GM21381 (cell line): ENCODE results near the gene CYP4F2.
"Not testable (repeated sequence)": the region's sequence is repeated elsewhere in the genome, so short reads cannot be mapped to it uniquely, and the experiment has no call there.

Source experiments
- ATAC-seq: cut with Tn5 transposase; IDR thresholded peaks from one replicate; pipeline ENCODE4 v1.9.1; 2021; ENCODE audit warnings: mild to moderate bottlenecking, moderate library complexity; ENCODE audit not compliant: unreplicated experiment

The CYP4F2 gene

DNA sequence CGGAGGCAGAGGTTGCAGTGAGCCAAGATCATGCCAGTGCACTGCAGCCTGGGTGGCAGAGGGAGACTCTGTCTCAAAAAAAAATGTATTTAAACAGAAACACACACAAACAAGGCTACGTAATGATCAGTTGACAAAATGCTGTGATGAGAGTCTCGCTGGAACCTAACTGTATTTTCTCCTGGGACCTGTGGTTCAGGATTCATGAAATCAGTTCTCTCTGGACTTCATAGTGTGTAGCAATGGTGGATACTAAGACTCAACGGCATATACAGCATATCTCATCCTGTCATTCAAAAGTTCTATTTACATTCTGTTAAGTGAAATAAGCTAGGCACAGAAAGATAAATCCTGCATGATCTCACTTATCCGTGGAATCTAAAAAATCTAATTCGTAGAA is 37.4 kb downstream of the CYP4F2 start:
- no peak for ATAC-seq

DNA sequence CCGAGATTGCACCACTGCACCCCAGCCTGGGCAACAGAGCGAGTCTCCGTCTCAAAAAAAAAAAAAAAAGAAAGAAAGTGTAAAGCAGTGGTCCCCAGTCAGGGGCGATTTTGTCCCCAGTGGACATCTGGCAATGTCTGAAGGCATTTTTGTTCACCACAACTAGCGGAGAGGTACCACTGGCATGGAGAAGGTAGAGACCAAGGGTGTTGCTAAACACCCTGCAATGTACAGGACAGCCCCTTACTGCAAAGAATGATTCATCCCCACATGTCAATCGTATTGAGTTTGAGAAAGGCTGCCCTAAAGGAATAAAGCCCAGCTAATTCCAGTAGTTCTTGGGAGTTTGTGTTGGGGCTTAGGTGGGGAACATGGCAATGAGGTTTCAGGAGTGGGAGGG is 38.7 kb downstream of the CYP4F2 start:
- ATAC-seq, result no peak

DNA sequence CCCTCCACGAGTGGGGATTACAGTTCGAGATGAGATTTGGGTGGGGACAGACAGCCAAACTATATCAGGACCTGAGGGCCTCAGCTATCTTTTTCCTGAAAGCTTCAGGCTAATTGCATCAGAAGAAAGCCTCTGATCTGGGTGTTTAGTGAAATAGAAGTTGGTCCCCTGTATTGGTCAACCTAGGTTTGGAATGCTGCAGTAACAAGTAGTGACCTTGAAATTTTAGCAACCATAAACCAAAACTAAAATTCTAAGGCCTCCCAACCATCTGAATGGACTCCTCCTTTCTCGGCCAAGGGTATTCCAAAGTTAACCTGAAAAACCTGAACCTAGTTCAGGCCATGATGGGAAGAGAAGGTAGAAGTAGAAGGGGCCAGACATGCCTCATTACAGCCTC is 47.5 kb downstream of the CYP4F2 start:
- ATAC-seq, result no peak

DNA sequence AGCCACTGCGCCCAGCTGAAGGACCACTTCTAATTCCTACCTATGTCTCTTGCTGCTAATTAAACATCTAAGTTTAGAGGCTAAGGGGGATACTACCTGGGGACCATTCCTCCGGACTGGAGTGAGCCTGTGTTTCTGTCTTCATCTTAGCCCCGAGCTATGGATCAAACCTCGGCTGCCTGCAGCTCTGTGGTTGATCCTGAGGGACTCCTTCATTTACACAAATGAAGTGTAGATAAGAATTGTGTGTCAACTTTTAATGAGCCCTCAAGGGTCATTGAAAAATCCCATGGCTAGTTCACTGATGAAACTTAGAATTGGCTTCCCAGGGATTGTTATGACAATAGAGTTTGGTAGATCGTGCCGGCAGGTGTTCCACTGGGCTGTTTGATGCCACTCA is 51.0 kb downstream of the CYP4F2 start:
- no peak for ATAC-seq

DNA sequence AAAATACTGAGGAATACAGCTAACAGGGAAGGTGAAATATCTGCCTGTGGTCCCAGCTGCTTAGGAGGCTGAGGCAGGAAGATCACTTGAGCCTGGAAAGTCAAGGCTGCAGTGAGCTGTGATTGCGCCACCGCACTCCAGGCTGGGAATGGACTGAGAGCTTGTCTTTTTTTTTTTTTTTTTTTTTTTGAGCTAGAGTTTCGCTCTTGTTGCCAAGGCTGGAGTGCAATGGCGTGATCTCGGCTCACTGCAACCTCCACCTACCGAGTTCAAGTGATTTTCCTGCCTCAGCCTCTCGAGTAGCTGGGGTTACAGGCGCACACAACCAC is 54.0 kb downstream of the CYP4F2 start:
- ATAC-seq, result not testable (repeated sequence)

DNA sequence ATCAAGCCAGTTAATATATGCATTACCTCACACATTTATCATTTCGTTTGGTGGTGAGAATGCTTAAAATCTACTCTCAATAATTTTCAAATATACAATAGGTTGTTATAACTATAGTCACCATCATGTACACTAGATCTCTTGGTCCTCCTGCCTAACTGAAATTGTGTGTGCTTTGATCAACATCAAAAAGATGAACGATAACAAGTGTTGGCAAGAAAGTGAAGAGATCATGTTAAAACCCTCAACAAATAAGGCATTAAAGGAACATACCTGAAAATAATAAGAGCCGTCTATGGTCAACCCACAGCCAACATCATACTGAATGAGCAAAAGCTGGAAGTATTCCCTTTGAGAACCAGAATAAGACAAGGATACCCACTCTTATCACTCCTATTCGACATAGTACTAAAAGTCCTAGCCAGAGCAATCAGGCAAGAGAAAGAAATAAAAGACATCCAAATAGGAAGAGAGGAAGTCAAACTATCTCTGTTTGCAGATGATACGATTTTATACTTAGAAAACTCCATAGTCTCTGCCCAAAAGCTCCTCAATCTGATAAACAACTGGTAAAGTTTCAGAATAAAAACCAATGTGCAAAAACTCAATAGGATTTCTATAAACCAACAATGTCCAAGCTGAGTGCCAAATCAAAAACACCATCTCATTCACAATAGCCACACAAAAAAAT is 54.5 kb downstream of the CYP4F2 start:
- no peak for ATAC-seq

DNA sequence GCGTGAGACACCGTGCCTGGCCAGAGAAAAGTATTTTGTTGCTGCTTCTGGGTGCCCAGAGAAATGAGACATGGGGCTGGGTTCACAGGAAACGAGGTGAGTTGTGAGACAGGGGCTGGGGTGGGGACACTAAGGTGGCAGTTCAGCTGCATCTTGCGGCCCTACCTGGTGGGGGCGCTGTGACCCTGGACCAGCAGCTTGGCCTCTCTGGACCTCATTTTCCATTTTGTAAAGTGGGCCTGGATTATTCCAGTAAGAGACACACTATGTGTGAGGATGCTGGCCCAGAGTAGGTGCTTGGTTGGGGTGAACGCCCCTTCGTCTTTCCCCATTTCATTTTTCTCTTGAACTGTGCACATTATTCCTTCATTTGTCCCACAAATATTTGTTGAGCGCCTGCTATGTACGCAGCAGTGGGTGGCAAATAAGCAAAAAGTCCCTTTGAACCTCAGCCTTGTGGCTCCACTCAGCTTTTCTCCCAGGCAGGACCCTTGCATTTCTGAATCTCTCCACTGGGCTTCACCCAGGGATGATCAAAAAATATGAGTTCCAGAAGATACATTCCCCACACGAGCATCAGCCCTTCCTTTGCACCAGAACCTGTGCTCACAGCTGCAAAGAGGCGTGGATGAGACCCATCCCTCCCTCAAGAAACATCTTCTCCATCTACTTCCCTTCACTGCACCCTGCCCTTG is 55.9 kb downstream of the CYP4F2 start:
- no peak for ATAC-seq

DNA sequence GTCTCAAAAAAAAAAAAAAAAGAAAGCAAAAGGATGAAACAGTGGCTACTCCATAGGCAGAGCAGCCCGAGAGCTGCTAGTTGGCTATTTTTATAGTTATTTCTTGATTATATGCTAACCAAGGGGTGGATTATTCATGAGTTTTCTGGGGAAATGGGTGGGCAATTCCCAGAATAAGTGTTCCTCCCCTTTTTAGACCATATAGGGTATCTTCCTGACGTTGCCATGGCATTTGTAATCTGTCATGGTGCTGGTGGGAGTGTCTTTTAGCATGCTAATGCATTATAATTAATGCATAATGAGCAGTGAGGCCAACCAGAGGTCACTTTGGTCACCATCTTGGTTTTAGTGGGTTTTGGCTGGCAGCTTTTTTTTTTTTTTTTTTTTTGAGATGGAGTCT is 57.0 kb downstream of the CYP4F2 start:
- no peak for ATAC-seq

DNA sequence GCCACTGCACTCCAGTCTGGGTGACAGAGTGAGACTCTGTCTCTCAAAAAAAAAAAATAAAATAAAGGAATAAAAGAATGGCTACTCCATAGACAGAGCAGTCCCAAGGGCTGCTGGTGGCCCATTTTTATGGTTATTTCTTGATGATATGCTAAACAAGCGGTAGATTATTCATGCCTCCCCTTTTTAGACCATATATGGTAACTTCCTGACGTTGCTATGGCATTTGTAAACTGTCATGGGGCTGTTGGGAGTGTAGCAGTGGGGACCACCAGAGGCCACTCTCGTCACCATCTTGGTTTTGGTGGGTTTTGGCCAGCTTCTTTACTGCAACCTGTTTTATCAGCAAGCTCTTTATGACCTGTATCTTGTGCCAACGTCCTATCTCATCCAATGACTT is 58.0 kb downstream of the CYP4F2 start:
- not testable (repeated sequence) for ATAC-seq

DNA sequence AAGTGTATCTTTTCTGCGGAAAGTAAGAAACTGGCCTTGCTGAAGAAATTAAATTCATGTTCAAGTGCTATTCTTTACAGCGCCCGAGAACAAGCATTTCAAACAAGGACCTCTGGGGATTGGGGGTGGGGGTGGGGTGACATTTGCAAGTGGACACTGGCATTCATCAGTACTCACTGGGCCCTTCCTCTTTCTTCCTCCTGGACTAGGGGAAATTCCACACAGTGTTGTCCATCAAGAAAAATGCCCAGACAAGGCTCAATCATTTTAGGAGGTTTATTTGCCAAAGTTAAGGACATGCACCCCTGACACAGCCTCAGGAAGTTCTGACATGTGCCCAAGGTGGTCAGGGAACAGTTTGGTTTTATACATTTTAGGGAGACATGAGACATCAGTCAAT is 59.5 kb downstream of the CYP4F2 start:
- no peak for ATAC-seq

DNA sequence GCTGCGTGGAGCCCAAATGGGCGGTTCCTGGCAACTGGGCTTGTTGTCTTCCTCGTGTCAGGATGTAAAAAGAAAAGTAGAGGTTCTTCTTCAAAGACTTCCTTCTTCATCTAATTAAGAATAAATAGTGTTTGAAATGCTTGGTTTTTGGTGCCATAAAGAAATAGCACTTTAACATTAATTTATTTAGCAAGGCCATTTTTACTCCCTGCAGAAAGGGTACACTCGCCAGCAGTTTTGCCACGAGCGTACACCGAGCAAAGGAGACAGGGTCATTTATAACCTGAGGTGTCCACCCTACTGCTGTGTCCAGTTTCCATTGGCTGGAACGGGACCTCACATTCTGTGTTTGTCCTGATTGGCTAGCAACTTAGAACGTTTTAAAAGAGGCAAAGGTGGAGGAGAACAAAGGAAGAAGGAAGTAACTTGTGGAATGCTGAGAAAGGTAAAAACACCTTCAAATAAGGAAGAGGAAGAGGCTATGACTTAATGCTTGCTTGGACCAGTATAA is 60.6 kb downstream of the CYP4F2 start:
- no peak for ATAC-seq

DNA sequence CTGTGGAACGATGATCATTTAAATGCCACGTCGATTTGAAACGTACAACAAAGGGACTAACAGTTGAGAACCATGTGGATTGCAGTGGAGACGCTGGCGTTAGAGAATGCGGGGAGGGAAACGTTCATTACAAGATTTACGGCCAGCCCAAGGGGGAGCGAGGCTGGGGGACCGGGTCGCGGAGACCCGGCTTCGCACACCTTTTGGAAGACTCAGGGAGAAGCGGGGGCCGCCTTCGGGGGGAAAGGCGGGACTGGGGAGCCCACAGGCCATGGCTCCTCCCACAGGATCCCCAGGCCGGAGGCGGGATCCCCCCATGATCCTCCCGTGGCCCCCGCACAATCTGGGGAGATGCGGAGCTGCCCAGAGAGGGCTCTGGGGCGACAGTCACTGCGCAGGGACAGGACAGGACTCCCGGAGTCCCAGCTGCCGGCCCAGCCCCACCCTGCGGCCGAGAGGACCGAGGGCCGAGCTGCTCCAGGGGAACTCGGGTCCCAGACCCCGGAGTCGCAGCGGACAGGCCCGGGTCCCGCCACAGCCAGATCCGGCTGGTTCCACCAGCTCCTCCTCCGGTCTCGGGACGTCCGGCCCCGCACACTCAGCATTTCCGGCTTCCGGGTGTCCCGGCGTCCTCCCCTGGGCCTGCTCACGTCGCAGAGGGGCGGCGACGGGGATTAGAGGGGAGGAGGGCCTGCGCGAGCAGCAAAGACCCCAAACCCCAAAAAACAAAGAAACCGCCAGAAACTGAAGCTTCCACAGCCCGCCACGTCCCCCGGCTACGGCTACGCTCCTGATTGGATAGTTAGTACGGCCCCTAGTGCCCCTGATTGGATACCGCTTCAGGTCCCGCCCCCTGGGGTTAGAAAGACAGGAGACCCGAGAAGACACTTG is 61.3 kb downstream of the CYP4F2 start:
- ATAC-seq, result peak; percentile 98

DNA sequence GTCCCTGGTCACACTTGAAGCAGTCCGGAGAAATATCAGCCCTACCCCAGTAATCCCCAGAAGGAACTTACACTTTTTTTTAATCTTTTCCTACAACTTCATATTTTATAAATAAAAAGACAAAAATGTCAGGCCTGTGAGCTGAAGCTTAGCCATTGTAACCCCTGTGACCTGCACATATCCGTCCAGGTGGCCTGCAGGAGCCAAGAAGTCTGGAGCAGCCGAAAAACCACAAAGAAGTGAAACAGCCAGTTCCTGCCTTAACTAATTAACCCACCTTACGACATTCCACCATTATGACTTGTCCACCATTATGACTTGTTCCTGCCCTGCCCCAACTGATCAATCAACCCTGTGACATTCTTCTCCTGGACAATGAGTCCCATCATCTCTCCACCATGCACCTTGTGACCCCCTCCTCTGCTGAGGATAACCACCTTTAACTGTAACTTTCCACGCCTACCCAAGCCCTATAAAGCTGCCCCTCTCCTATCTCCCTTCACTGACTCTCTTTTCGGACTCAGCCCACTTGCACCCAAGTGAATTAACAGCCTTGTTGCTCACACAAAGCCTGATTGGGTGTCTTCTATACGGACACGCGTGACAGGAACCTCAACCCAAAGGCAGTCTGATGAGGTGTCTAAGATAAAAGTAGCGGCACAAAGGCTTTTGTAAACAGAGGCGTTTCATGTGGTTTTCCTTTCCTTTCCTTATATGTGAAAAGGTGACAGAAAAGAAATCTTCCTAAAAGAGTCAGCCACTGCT is 62.1 kb downstream of the CYP4F2 start:
- not testable (repeated sequence) for ATAC-seq

DNA sequence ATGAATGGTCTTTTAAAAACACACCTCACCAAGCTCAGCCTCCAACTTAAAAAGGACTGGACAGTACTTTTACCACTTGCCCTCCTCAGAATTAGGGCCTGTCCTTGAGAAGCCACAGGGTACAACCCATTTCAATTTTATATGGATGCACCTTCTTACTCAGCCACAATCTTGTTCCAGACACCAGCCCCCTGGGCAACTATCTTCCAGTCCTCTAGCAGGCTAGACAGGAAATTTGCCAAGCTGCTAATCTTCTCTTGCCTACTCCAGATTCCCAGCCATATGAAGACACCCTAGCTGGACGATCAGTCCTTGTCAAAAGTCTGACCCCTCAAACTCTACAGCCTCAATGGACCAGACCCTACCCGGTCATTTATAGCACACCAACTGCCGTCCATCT is 63.6 kb downstream of the CYP4F2 start:
- not testable (repeated sequence) for ATAC-seq

DNA sequence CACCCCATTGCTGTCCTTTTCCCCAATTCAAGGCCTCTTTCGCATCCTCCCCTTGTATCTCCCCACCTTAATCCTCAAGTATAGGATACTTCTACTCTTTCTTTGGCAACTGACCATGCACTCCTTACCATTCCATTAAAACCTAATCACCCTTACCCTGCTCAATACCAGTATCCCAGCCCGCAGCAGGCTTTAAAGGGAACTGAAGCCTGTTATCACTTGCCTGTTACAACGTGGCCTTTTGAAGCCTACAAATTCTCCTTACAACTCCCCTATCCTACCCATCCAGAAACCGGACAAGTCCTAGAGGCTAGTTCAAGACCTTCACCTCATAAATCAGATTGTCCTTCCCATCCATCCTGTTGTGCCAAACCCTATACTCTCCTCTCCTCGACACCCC is 66.2 kb downstream of the CYP4F2 start:
- ATAC-seq, result no peak

DNA sequence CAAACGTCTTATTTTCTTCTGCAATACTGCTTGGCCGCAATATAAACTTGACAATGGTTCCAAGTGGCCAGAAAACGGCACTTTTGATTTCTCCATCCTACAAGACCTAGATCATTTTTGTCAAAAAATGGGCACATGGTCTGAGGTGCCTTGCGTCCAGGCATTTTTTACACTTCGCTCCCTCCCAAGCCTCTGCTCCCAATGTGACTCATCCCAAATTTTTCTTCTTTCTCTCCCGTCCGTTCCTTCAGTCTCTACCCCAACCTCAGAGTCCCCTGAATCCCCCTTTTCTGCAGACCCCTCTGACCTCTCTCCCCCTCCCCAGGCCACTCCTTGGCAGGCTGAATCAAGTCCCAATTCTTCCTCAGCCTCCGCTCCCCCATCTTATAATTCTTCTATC is 68.1 kb downstream of the CYP4F2 start:
- ATAC-seq, result no peak

DNA sequence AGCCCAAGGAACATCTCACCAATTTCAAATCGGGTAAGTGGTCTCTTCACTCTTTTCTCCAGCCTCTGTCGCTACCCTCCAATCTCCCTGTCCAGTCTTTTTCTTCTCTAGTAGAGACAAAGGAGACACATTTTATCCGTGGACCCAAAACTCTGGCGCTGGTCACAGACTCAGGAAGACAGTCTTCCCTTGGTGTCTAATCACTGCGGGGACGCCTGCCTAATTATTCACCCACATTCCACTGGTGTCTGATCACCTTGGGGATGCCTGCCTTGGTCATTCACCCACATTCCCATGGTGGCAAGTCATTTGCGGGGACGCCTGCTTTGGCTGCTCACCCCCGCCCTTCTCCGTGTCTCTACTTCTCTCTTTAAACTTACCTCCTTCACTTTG is 68.6 kb downstream of the CYP4F2 start:
- ATAC-seq, result no peak

DNA sequence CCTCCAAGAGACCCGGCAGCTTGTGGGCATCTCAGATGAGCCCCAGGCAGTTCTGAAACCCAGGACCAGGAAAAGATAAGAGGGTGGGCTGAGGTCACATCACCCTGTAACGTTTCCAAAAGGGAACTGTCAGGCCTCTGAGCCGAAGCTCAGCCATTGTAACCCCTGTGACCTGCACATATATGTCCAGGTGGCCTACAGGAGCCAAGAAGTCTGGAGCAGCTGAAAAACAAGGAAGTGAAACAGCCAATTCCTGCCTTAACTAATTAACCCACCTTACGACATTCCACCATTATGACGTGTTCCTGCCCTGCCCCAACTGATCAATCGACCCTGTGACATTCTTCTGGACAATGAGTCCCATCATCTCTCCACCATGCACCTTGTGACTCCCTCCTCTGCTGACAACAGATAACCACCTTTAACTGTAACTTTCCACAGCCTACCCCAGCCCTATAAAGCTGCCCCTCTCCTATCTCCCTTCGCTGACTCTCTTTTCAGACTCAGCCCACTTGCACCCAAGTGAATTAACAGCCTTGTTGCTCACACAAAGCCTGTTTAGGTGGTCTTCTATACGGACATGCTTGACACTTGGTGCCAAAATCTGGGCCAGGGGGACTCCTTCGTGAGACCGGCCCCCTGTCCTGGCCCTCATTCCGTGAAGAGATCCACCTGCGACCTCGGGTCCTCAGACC is 69.1 kb downstream of the CYP4F2 start:
- not testable (repeated sequence) for ATAC-seq

DNA sequence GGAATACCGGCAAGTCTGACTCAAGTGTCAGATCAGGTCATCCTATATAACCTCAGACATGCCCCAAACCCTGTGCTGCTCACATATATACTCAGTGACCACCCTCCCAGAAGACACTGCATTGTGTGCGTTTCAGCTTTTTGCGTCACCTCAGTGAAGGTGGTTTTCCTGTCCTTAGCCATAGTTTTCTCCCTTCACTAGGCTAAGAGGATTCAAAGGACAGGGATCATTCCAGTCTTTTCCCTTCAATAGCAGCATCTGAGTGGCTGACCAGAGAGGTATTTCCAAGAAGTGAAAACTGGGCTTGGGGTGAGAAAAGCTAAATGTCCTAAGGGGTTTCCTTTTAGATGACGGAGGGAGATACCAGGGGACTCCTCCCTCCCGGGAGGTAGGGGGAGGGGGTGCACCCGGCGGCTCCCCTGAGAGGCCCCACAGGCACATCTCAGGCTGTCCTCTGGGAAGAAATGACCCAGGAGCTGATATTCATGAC is 69.7 kb downstream of the CYP4F2 start:
- no peak for ATAC-seq
